GM19372 (cell line): ENCODE results near the gene EPGN.

Source experiments
- ATAC-seq: cut with Tn5 transposase; IDR thresholded peaks from one replicate; pipeline ENCODE4 v1.9.1; 2021; ENCODE audit warnings: mild to moderate bottlenecking, low read depth, moderate library complexity; ENCODE audit not compliant: unreplicated experiment

Gene EPGN

GRCh38 chr4:74308215-74308614 lies at the start of gene EPGN:
Gene EPGN (plus strand): TSS chr4:74308470. CDS start chr4:74308534, 64 bp downstream.
- no peak for ATAC-seq

- ATAC-seq = no peak
Observed at GRCh38 chr4:74258963-74259362, 49.3 kb upstream of the EPGN start.

GRCh38 chr4:74260036-74260435 lies 48.2 kb upstream of the EPGN start:
- no peak for ATAC-seq

- ATAC-seq = no peak
Observed at GRCh38 chr4:74262522-74262921, 45.7 kb upstream of the EPGN start.

- no peak for ATAC-seq
Observed at GRCh38 chr4:74263551-74263950, 44.7 kb upstream of the EPGN start.

GRCh38 chr4:74266081-74266480 lies 42.2 kb upstream of the EPGN start:
- no peak for ATAC-seq

- ATAC-seq = no peak
Observed at GRCh38 chr4:74267998-74268606, 40.2 kb upstream of the EPGN start.

GRCh38 chr4:74268643-74269042 lies 39.6 kb upstream of the EPGN start:
- ATAC-seq = no peak

- no peak for ATAC-seq
Observed at GRCh38 chr4:74278490-74278889, 29.8 kb upstream of the EPGN start.

- no peak for ATAC-seq
Observed at GRCh38 chr4:74279716-74280115, 28.6 kb upstream of the EPGN start.

- ATAC-seq = no peak
Observed at GRCh38 chr4:74282926-74283325, 25.3 kb upstream of the EPGN start.

- ATAC-seq = no peak
Observed at GRCh38 chr4:74283614-74284013, 24.7 kb upstream of the EPGN start.

- no peak for ATAC-seq
Observed at GRCh38 chr4:74284053-74284452, 24.2 kb upstream of the EPGN start.

GRCh38 chr4:74287164-74287563 lies 21.1 kb upstream of the EPGN start:
- ATAC-seq = no peak

GRCh38 chr4:74287791-74288190 lies 20.5 kb upstream of the EPGN start:
- no peak for ATAC-seq

- no peak for ATAC-seq
Observed at GRCh38 chr4:74291471-74291870, 16.8 kb upstream of the EPGN start.

GRCh38 chr4:74292111-74292870 lies 16.0 kb upstream of the EPGN start:
- no peak for ATAC-seq

- no peak for ATAC-seq
Observed at GRCh38 chr4:74293558-74293957, 14.7 kb upstream of the EPGN start.

- no peak for ATAC-seq
Observed at GRCh38 chr4:74294681-74295080, 13.6 kb upstream of the EPGN start.

GRCh38 chr4:74297539-74297938 lies 10.7 kb upstream of the EPGN start:
- ATAC-seq = no peak

- no peak for ATAC-seq
Observed at GRCh38 chr4:74304095-74304625, 4.1 kb upstream of the EPGN start.

- no peak for ATAC-seq
Observed at GRCh38 chr4:74305000-74305399, 3.3 kb upstream of the EPGN start.
